GM23338 (cell line): ENCODE results near the gene B4GALT2.

Source experiments
- CTCF ChIP-seq, 2 experiments: fragments of 200-600 bp in 1 of 2; sonication (generic) in 1 of 2; conservative IDR thresholded peaks; 2 replicates each; pipeline versions ENCODE4 v1.5.1 to v1.6.1; 2016 to 2017; ENCODE audit warnings: antibody characterized with exemption in 2 of 2, low read depth in 2 of 2, mild to moderate bottlenecking in 2 of 2, moderate library complexity in 1 of 2
- EZH2phosphoT487 ChIP-seq: fragments of 200-600 bp; sonication (generic); IDR thresholded peaks from one replicate; pipeline ENCODE4 v1.8.1; 2018; ENCODE audit warnings: antibody characterized with exemption; ENCODE audit not compliant: unreplicated experiment
- JUNB ChIP-seq: IDR thresholded peaks from one replicate; pipeline ENCODE4 v1.6.1; 2016; ENCODE audit warnings: antibody characterized with exemption; ENCODE audit not compliant: unreplicated experiment
- REST ChIP-seq: IDR thresholded peaks from one replicate; pipeline ENCODE4 v1.6.1; 2018; ENCODE audit warnings: antibody characterized with exemption; ENCODE audit not compliant: unreplicated experiment

GRCh38 chr1:43991200-43991475 is 12.1 kb downstream of the B4GALT2 start:
- TF ChIP-seq EZH2phosphoT487 = no peak
- TF ChIP-seq CTCF (conservative IDR thresholded peaks at IDR 0.05; ENCODE audit: low read depth in 2 of 2) = no peak
- no peak for TF ChIP-seq REST
- no peak for TF ChIP-seq JUNB
